WTC11 (cell line): Measurements from ENCODE around the gene SETD2. TPM values are rescaled to one million over a fixed set of nuclear protein-coding genes. Genes with fewer than 3 reads are reported as not detected.
A peak's percentile ranks its signal among the peaks of the same experiment; 100 is the strongest.

Experiments used
- ATAC-seq: fragments of 200-7000 bp; cut with Tn5 transposase; 2 replicates; pipeline ENCODE4 v1.10.0; 2021; ENCODE audit warnings: mild to moderate bottlenecking, moderate library complexity
- CTCF ChIA-PET: fragments of 300-600 bp; sonication (Branson Sonifier 250); formaldehyde crosslinking; loops from one replicate; lab custom pipeline; 2021; ENCODE audit warnings: antibody characterized with exemption; lab: Charles Lee
- POLR2A ChIA-PET: fragments of 350-600 bp; sonication (Branson Sonifier 250); formaldehyde crosslinking; loops from one replicate; lab custom pipeline; 2021; ENCODE audit warnings: antibody characterized with exemption; lab: Charles Lee
- DNase-seq: peaks from one replicate; pipeline ENCODE4 v3.0.0; 2021; ENCODE audit warnings: low spot score
- H3K27ac Mint-ChIP-seq: 2 replicates; pipeline ENCODE4 v1.8.0; 2021; ENCODE audit warnings: mixed read lengths
- H3K27me3 Mint-ChIP-seq: 2 replicates; pipeline ENCODE4 v1.8.0; 2021; ENCODE audit warnings: low read depth, mild to moderate bottlenecking, moderate library complexity, mixed read lengths
- H3K36me3 Mint-ChIP-seq: 2 replicates; pipeline ENCODE4 v1.8.0; 2021; ENCODE audit warnings: mixed read lengths
- H3K4me1 Mint-ChIP-seq: 2 replicates; pipeline ENCODE4 v1.8.0; 2022; ENCODE audit warnings: mixed read lengths
- H3K4me3 Mint-ChIP-seq: 2 replicates; pipeline ENCODE4 v1.8.0; 2021; ENCODE audit warnings: mild to moderate bottlenecking, moderate library complexity, mixed read lengths
- H3K9me3 Mint-ChIP-seq: 2 replicates; pipeline ENCODE4 v1.8.0; 2021; ENCODE audit warnings: mixed read lengths
- ATF1 ChIP-seq: sonication (generic); formaldehyde crosslinking; IDR thresholded peaks from 2 replicates; pipeline ENCODE4 v1.8.1; 2023; ENCODE audit warnings: mild to moderate bottlenecking, moderate library complexity, missing genetic modification reagents
- HMGA2 ChIP-seq: fragments of 250-450 bp; sonication (Bioruptor Pico); IDR thresholded peaks from 2 replicates; pipeline ENCODE4 v1.4.0; 2021; ENCODE audit warnings: mild to moderate bottlenecking, moderate library complexity
- IRF2 ChIP-seq: sonication (generic); formaldehyde crosslinking; IDR thresholded peaks from 2 replicates; pipeline ENCODE4 v1.8.0; 2022; ENCODE audit warnings: low read depth, missing genetic modification reagents, borderline replicate concordance
- MXD4 ChIP-seq: fragments of 250-450 bp; sonication (Bioruptor Pico); IDR thresholded peaks from 2 replicates; pipeline ENCODE4 v1.8.0; 2021; ENCODE audit warnings: mild to moderate bottlenecking, moderate library complexity, borderline replicate concordance
- NR3C1 ChIP-seq: sonication (generic); formaldehyde crosslinking; conservative IDR thresholded peaks from 2 replicates; pipeline ENCODE4 v1.8.1; 2023; ENCODE audit warnings: low read depth, mild to moderate bottlenecking, missing genetic modification reagents
- RELA ChIP-seq: sonication (generic); formaldehyde crosslinking; IDR thresholded peaks from 2 replicates; pipeline ENCODE4 v1.8.1; 2022; ENCODE audit warnings: missing genetic modification reagents, mild to moderate bottlenecking, borderline replicate concordance
- SMAD4 ChIP-seq: sonication (generic); formaldehyde crosslinking; IDR thresholded peaks from 2 replicates; pipeline ENCODE4 v1.8.0; 2022; ENCODE audit warnings: mild to moderate bottlenecking, missing genetic modification reagents
- TEAD1 ChIP-seq: sonication (generic); formaldehyde crosslinking; IDR thresholded peaks from 2 replicates; pipeline ENCODE4 v1.8.0; 2022; ENCODE audit warnings: mild to moderate bottlenecking, missing genetic modification reagents
- ZBTB21 ChIP-seq: sonication (generic); formaldehyde crosslinking; IDR thresholded peaks from 2 replicates; pipeline ENCODE4 v1.8.1; 2023; ENCODE audit warnings: mild to moderate bottlenecking, missing genetic modification reagents, borderline replicate concordance
- ZNF263 ChIP-seq: sonication (generic); formaldehyde crosslinking; IDR thresholded peaks from 2 replicates; pipeline ENCODE4 v1.8.1; 2022; ENCODE audit warnings: low read depth, mild to moderate bottlenecking, moderate library complexity, missing genetic modification reagents
- total RNA-seq: library from RNA; stranded (reverse); gene quantifications from 3 replicates; pipeline ENCODE4 v1.2.3, GENCODE V29; 2021
- TF ChIP-seq, protein P1 (sequence below): fragments of 200-600 bp; IDR thresholded peaks from 2 replicates; pipeline ENCODE4 v1.8.0; 2022; ENCODE audit warnings: antibody characterized with exemption
- TF ChIP-seq, protein P2 (sequence below): fragments of 250-450 bp; sonication (Bioruptor Pico); IDR thresholded peaks from 2 replicates; pipeline ENCODE4 v1.9.0; 2021; ENCODE audit warnings: mild to moderate bottlenecking
- TF ChIP-seq, protein P3 (sequence below): fragments of 250-450 bp; sonication (Bioruptor Pico); IDR thresholded peaks from 2 replicates; pipeline ENCODE4 v1.9.0; 2021; ENCODE audit warnings: mild to moderate bottlenecking, borderline replicate concordance
- TF ChIP-seq, protein P4 (sequence below): fragments of 250-450 bp; sonication (Bioruptor Pico); IDR thresholded peaks from 2 replicates; pipeline ENCODE4 v2.1.2; 2022; ENCODE audit warnings: mild to moderate bottlenecking, moderate library complexity
- TF ChIP-seq, protein P5 (sequence below): sonication (generic); formaldehyde crosslinking; IDR thresholded peaks from 2 replicates; pipeline ENCODE4 v1.8.1; 2022; ENCODE audit warnings: mild to moderate bottlenecking, moderate library complexity, missing genetic modification reagents
- TF ChIP-seq, protein P6 (sequence below): sonication (generic); formaldehyde crosslinking; IDR thresholded peaks from 2 replicates; pipeline ENCODE4 v1.8.0; 2022; ENCODE audit warnings: missing genetic modification reagents
- TF ChIP-seq, protein P7 (sequence below): fragments of 250-450 bp; sonication (Bioruptor Pico); IDR thresholded peaks from 2 replicates; pipeline ENCODE4 v1.8.0; 2021; ENCODE audit warnings: mild to moderate bottlenecking
- TF ChIP-seq, protein P8 (sequence below): sonication (generic); formaldehyde crosslinking; IDR thresholded peaks from 2 replicates; pipeline ENCODE4 v1.8.0; 2023; ENCODE audit warnings: missing genetic modification reagents

Gene SETD2
- total RNA-seq, 1 experiment from 2014 or later, result 39.8 TPM

DNA sequence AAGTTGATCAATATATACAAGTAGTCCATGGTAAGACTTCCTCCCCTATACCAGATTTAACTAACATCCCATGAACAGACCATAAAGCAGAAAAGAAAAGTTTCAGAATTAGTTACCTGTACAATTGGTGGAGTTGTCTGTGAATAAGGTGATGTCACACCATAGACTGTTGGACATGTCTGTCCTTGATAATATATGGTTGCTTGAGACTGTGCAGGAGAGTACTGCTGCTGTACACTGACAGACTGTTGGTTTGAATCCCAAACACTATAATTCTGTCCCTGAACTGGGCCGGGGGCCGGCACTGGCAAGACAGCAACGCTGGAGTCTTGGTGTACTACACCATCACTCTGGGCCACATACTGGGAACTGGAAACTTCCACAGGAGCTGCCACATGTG is 107.2 kb downstream of the SETD2 start:
- no peaks in the 10 kb centered on the region for H3K27me3 Mint-ChIP-seq
- H3K27ac Mint-ChIP-seq, result 0 out of 2 replicates have a peak overlapping the region, but pooled peaks have one; percentile 16
- ChIA-PET POLR2A (no interaction called here), CTCF (no interaction called here)
- TF ChIP-seq IRF2 (no peak), HMGA2 (no peak), ZNF263 (CRISPR knock-in tag) (no peak), SMAD4 (no peak), NR3C1 (CRISPR knock-in tag) (no peak)
- TF ChIP-seq, protein P1, sequence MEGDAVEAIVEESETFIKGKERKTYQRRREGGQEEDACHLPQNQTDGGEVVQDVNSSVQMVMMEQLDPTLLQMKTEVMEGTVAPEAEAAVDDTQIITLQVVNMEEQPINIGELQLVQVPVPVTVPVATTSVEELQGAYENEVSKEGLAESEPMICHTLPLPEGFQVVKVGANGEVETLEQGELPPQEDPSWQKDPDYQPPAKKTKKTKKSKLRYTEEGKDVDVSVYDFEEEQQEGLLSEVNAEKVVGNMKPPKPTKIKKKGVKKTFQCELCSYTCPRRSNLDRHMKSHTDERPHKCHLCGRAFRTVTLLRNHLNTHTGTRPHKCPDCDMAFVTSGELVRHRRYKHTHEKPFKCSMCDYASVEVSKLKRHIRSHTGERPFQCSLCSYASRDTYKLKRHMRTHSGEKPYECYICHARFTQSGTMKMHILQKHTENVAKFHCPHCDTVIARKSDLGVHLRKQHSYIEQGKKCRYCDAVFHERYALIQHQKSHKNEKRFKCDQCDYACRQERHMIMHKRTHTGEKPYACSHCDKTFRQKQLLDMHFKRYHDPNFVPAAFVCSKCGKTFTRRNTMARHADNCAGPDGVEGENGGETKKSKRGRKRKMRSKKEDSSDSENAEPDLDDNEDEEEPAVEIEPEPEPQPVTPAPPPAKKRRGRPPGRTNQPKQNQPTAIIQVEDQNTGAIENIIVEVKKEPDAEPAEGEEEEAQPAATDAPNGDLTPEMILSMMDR, result no peak
- TF ChIP-seq, protein P2, sequence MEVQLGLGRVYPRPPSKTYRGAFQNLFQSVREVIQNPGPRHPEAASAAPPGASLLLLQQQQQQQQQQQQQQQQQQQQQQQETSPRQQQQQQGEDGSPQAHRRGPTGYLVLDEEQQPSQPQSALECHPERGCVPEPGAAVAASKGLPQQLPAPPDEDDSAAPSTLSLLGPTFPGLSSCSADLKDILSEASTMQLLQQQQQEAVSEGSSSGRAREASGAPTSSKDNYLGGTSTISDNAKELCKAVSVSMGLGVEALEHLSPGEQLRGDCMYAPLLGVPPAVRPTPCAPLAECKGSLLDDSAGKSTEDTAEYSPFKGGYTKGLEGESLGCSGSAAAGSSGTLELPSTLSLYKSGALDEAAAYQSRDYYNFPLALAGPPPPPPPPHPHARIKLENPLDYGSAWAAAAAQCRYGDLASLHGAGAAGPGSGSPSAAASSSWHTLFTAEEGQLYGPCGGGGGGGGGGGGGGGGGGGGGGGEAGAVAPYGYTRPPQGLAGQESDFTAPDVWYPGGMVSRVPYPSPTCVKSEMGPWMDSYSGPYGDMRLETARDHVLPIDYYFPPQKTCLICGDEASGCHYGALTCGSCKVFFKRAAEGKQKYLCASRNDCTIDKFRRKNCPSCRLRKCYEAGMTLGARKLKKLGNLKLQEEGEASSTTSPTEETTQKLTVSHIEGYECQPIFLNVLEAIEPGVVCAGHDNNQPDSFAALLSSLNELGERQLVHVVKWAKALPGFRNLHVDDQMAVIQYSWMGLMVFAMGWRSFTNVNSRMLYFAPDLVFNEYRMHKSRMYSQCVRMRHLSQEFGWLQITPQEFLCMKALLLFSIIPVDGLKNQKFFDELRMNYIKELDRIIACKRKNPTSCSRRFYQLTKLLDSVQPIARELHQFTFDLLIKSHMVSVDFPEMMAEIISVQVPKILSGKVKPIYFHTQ (CRISPR knock-in tag), result no peak
- TF ChIP-seq, protein P3, sequence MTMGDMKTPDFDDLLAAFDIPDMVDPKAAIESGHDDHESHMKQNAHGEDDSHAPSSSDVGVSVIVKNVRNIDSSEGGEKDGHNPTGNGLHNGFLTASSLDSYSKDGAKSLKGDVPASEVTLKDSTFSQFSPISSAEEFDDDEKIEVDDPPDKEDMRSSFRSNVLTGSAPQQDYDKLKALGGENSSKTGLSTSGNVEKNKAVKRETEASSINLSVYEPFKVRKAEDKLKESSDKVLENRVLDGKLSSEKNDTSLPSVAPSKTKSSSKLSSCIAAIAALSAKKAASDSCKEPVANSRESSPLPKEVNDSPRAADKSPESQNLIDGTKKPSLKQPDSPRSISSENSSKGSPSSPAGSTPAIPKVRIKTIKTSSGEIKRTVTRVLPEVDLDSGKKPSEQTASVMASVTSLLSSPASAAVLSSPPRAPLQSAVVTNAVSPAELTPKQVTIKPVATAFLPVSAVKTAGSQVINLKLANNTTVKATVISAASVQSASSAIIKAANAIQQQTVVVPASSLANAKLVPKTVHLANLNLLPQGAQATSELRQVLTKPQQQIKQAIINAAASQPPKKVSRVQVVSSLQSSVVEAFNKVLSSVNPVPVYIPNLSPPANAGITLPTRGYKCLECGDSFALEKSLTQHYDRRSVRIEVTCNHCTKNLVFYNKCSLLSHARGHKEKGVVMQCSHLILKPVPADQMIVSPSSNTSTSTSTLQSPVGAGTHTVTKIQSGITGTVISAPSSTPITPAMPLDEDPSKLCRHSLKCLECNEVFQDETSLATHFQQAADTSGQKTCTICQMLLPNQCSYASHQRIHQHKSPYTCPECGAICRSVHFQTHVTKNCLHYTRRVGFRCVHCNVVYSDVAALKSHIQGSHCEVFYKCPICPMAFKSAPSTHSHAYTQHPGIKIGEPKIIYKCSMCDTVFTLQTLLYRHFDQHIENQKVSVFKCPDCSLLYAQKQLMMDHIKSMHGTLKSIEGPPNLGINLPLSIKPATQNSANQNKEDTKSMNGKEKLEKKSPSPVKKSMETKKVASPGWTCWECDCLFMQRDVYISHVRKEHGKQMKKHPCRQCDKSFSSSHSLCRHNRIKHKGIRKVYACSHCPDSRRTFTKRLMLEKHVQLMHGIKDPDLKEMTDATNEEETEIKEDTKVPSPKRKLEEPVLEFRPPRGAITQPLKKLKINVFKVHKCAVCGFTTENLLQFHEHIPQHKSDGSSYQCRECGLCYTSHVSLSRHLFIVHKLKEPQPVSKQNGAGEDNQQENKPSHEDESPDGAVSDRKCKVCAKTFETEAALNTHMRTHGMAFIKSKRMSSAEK (CRISPR knock-in tag), result no peak
- TF ChIP-seq, protein P4, sequence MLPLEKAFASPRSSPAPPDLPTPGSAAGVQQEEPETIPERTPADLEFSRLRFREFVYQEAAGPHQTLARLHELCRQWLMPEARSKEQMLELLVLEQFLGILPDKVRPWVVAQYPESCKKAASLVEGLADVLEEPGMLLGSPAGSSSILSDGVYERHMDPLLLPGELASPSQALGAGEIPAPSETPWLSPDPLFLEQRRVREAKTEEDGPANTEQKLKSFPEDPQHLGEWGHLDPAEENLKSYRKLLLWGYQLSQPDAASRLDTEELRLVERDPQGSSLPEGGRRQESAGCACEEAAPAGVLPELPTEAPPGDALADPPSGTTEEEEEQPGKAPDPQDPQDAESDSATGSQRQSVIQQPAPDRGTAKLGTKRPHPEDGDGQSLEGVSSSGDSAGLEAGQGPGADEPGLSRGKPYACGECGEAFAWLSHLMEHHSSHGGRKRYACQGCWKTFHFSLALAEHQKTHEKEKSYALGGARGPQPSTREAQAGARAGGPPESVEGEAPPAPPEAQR (CRISPR knock-in tag), result no peak
- TF ChIP-seq, protein P5, sequence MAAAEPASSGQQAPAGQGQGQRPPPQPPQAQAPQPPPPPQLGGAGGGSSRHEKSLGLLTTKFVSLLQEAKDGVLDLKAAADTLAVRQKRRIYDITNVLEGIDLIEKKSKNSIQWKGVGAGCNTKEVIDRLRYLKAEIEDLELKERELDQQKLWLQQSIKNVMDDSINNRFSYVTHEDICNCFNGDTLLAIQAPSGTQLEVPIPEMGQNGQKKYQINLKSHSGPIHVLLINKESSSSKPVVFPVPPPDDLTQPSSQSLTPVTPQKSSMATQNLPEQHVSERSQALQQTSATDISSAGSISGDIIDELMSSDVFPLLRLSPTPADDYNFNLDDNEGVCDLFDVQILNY, result no peak
- no peak for ATAC-seq
- DNase-seq, result no peak
- no peak overlapping the region for H3K4me3 Mint-ChIP-seq
- peaks cover 25% of the 10 kb centered on the region for H3K36me3 Mint-ChIP-seq
- no peaks in the 10 kb centered on the region for H3K9me3 Mint-ChIP-seq
- no peaks in the 10 kb centered on the region for H3K4me1 Mint-ChIP-seq

DNA sequence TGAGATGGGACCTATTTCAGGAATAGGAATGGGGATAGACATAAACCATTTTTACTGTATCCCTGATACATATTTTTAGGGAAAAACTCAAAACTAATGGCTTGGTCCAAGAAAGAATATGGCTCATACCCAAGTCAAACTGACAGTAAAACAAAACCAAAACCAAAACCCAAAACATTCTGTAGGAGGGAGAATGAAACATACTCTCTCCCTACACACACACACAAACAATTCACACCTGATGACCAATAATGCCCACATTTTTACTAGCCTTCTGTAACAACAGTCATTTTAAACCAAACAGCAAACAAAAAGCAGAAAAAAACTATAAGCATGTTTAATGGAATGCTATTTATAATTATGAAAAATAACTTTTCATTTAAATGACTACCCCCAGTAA is 109.5 kb downstream of the SETD2 start:
- Mint-ChIP-seq H3K27me3 (no peaks in the 10 kb centered on the region), H3K4me3 (no peak overlapping the region), H3K9me3 (no peaks in the 10 kb centered on the region), H3K36me3 (peaks cover 18% of the 10 kb centered on the region), H3K27ac (no peak overlapping the region), H3K4me1 (no peaks in the 10 kb centered on the region)
- no peak for DNase-seq
- ChIA-PET POLR2A (no interaction called here), CTCF (no interaction called here)
- ATAC-seq, result no peak
- TF ChIP-seq, protein P6, sequence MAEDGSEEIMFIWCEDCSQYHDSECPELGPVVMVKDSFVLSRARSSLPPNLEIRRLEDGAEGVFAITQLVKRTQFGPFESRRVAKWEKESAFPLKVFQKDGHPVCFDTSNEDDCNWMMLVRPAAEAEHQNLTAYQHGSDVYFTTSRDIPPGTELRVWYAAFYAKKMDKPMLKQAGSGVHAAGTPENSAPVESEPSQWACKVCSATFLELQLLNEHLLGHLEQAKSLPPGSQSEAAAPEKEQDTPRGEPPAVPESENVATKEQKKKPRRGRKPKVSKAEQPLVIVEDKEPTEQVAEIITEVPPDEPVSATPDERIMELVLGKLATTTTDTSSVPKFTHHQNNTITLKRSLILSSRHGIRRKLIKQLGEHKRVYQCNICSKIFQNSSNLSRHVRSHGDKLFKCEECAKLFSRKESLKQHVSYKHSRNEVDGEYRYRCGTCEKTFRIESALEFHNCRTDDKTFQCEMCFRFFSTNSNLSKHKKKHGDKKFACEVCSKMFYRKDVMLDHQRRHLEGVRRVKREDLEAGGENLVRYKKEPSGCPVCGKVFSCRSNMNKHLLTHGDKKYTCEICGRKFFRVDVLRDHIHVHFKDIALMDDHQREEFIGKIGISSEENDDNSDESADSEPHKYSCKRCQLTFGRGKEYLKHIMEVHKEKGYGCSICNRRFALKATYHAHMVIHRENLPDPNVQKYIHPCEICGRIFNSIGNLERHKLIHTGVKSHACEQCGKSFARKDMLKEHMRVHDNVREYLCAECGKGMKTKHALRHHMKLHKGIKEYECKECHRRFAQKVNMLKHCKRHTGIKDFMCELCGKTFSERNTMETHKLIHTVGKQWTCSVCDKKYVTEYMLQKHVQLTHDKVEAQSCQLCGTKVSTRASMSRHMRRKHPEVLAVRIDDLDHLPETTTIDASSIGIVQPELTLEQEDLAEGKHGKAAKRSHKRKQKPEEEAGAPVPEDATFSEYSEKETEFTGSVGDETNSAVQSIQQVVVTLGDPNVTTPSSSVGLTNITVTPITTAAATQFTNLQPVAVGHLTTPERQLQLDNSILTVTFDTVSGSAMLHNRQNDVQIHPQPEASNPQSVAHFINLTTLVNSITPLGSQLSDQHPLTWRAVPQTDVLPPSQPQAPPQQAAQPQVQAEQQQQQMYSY (CRISPR knock-in tag), result no peak
- no peak for TF ChIP-seq MXD4 (CRISPR knock-in tag)
- TF ChIP-seq, protein P7, sequence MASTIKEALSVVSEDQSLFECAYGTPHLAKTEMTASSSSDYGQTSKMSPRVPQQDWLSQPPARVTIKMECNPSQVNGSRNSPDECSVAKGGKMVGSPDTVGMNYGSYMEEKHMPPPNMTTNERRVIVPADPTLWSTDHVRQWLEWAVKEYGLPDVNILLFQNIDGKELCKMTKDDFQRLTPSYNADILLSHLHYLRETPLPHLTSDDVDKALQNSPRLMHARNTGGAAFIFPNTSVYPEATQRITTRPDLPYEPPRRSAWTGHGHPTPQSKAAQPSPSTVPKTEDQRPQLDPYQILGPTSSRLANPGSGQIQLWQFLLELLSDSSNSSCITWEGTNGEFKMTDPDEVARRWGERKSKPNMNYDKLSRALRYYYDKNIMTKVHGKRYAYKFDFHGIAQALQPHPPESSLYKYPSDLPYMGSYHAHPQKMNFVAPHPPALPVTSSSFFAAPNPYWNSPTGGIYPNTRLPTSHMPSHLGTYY (CRISPR knock-in tag), result no peak
- no peak for TF ChIP-seq ZBTB21 (CRISPR knock-in tag)
- no peak for TF ChIP-seq ATF1
- TF ChIP-seq RELA, result no peak
- TF ChIP-seq, protein P8, sequence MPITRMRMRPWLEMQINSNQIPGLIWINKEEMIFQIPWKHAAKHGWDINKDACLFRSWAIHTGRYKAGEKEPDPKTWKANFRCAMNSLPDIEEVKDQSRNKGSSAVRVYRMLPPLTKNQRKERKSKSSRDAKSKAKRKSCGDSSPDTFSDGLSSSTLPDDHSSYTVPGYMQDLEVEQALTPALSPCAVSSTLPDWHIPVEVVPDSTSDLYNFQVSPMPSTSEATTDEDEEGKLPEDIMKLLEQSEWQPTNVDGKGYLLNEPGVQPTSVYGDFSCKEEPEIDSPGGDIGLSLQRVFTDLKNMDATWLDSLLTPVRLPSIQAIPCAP (CRISPR knock-in tag), result no peak
- TF ChIP-seq TEAD1 (CRISPR knock-in tag), result no peak
